HEK293 (cell line): ENCODE results near the gene SPATS1.
A peak's percentile ranks its signal among the peaks of the same experiment; 100 is the strongest.

ENCODE experiments used
- BCL11B ChIP-seq: fragments of 450-650 bp; formaldehyde crosslinking; IDR thresholded peaks from 2 replicates; pipeline ENCODE4 v1.5.1; 2016; ENCODE audit warnings: low read depth, missing biosample characterization, missing genetic modification characterization
- ELK4 ChIP-seq: IDR thresholded peaks from 2 replicates; pipeline ENCODE4 v1.6.1; 2011; ENCODE audit warnings: mild to moderate bottlenecking, low read depth, low read length, borderline replicate concordance
- INSM2 ChIP-seq: fragments of 450-650 bp; formaldehyde crosslinking; IDR thresholded peaks from 2 replicates; pipeline ENCODE4 v1.5.1; 2016; ENCODE audit warnings: missing biosample characterization, missing genetic modification characterization
- RBAK ChIP-seq: fragments of 450-650 bp; formaldehyde crosslinking; IDR thresholded peaks from 2 replicates; pipeline ENCODE4 v1.5.1; 2016; ENCODE audit warnings: missing biosample characterization, missing genetic modification characterization
- SCRT1 ChIP-seq: fragments of 450-650 bp; formaldehyde crosslinking; IDR thresholded peaks from 2 replicates; pipeline ENCODE4 v1.5.1; 2016; ENCODE audit warnings: missing biosample characterization, missing genetic modification characterization, borderline replicate concordance
- SP3 ChIP-seq: fragments of 450-650 bp; formaldehyde crosslinking; IDR thresholded peaks from 2 replicates; pipeline ENCODE4 v1.5.1; 2016; ENCODE audit warnings: missing biosample characterization, missing genetic modification characterization
- ZBTB26 ChIP-seq: fragments of 450-650 bp; formaldehyde crosslinking; optimal IDR thresholded peaks from 2 replicates; pipeline ENCODE3; 2016; ENCODE audit warnings: missing biosample characterization, mild to moderate bottlenecking, missing genetic modification characterization
- ZBTB44 ChIP-seq: fragments of 450-650 bp; IDR thresholded peaks from 2 replicates; pipeline ENCODE4 v1.5.1; 2018; ENCODE audit warnings: missing biosample characterization, mild to moderate bottlenecking, missing genetic modification characterization
- ZBTB6 ChIP-seq: fragments of 450-650 bp; formaldehyde crosslinking; IDR thresholded peaks from 2 replicates; pipeline ENCODE4 v1.5.1; 2017; ENCODE audit warnings: missing biosample characterization, missing genetic modification characterization
- ZNF112 ChIP-seq: fragments of 450-650 bp; formaldehyde crosslinking; IDR thresholded peaks from 2 replicates; pipeline ENCODE4 v1.5.0; 2017; ENCODE audit warnings: missing biosample characterization, missing genetic modification characterization
- ZNF169 ChIP-seq: fragments of 450-650 bp; formaldehyde crosslinking; IDR thresholded peaks from 2 replicates; pipeline ENCODE4 v1.5.1; 2016; ENCODE audit warnings: missing biosample characterization, missing genetic modification characterization
- ZNF18 ChIP-seq: fragments of 450-650 bp; formaldehyde crosslinking; IDR thresholded peaks from 2 replicates; pipeline ENCODE4 v1.5.1; 2016; ENCODE audit warnings: missing biosample characterization, missing genetic modification characterization
- ZNF26 ChIP-seq: fragments of 450-650 bp; formaldehyde crosslinking; IDR thresholded peaks from 2 replicates; pipeline ENCODE4 v1.5.1; 2016; ENCODE audit warnings: missing biosample characterization, missing genetic modification characterization
- ZNF280D ChIP-seq: fragments of 450-650 bp; formaldehyde crosslinking; IDR thresholded peaks from 2 replicates; pipeline ENCODE4 v1.5.1; 2016; ENCODE audit warnings: missing biosample characterization, missing genetic modification characterization
- ZNF324 ChIP-seq: fragments of 450-650 bp; formaldehyde crosslinking; IDR thresholded peaks from 2 replicates; pipeline ENCODE4 v1.5.1; 2016; ENCODE audit warnings: missing biosample characterization, missing genetic modification characterization
- ZNF335 ChIP-seq: fragments of 450-650 bp; formaldehyde crosslinking; conservative IDR thresholded peaks from 2 replicates; pipeline ENCODE4 v1.5.1; 2016; ENCODE audit warnings: missing biosample characterization, missing genetic modification characterization
- ZNF48 ChIP-seq: fragments of 450-650 bp; formaldehyde crosslinking; IDR thresholded peaks from 2 replicates; pipeline ENCODE4 v1.5.1; 2016; ENCODE audit warnings: missing biosample characterization, missing genetic modification characterization
- ZNF501 ChIP-seq: fragments of 450-650 bp; formaldehyde crosslinking; IDR thresholded peaks from 2 replicates; pipeline ENCODE4 v1.5.1; 2016; ENCODE audit warnings: missing biosample characterization, missing genetic modification characterization
- ZNF548 ChIP-seq: fragments of 450-650 bp; formaldehyde crosslinking; IDR thresholded peaks from 2 replicates; pipeline ENCODE4 v1.5.1; 2016; ENCODE audit warnings: missing biosample characterization, missing genetic modification characterization
- ZNF561 ChIP-seq: fragments of 450-650 bp; IDR thresholded peaks from 2 replicates; pipeline ENCODE4 v1.5.1; 2018; ENCODE audit warnings: missing biosample characterization, missing genetic modification characterization, borderline replicate concordance
- ZNF571 ChIP-seq: fragments of 450-650 bp; formaldehyde crosslinking; IDR thresholded peaks from 2 replicates; pipeline ENCODE4 v1.5.0; 2017; ENCODE audit warnings: missing biosample characterization, missing genetic modification characterization
- ZNF629 ChIP-seq: fragments of 450-650 bp; formaldehyde crosslinking; IDR thresholded peaks from 2 replicates; pipeline ENCODE4 v1.5.1; 2017; ENCODE audit warnings: missing biosample characterization, missing genetic modification characterization
- ZNF658 ChIP-seq: fragments of 450-650 bp; formaldehyde crosslinking; IDR thresholded peaks from 2 replicates; pipeline ENCODE4; 2016; ENCODE audit warnings: missing biosample characterization, missing genetic modification characterization
- ZNF670 ChIP-seq: fragments of 450-650 bp; formaldehyde crosslinking; IDR thresholded peaks from 2 replicates; pipeline ENCODE4 v1.5.1; 2016; ENCODE audit warnings: missing biosample characterization, missing genetic modification characterization, low read depth
- ZNF707 ChIP-seq: fragments of 450-650 bp; formaldehyde crosslinking; IDR thresholded peaks from 2 replicates; pipeline ENCODE4 v1.5.1; 2016; ENCODE audit warnings: missing biosample characterization, missing genetic modification characterization
- ZNF792 ChIP-seq: fragments of 450-650 bp; formaldehyde crosslinking; IDR thresholded peaks from 2 replicates; pipeline ENCODE4 v1.5.1; 2016; ENCODE audit warnings: missing biosample characterization, missing genetic modification characterization

The SPATS1 gene

GRCh38 chr6:44297063-44298038, 45.1 kb upstream of the SPATS1 start (continued):
- TF ChIP-seq ZNF280D (tag by site-specific recombination) = no peak
- no peak for TF ChIP-seq ZNF48 (tag by site-specific recombination)
- TF ChIP-seq ZNF571 (tag by site-specific recombination) = no peak
- no peak for TF ChIP-seq ZNF501 (tag by site-specific recombination)
- no peak for TF ChIP-seq ZNF26 (tag by site-specific recombination)
- peak; percentile 79 for TF ChIP-seq ZBTB26 (tag by site-specific recombination)
- TF ChIP-seq ZNF792 = no peak
- no peak for TF ChIP-seq BCL11B (tag by site-specific recombination)
- TF ChIP-seq SP3 = no peak
- TF ChIP-seq RBAK = no peak
- TF ChIP-seq ZNF561 = peak; percentile 46; the same call in 1 of the 2 replicates
- TF ChIP-seq ZNF112 = no peak
- TF ChIP-seq ZBTB44 (tag by site-specific recombination) = no peak
- TF ChIP-seq ZNF169 = no peak
- TF ChIP-seq ZBTB6 (tag by site-specific recombination) = no peak
- TF ChIP-seq ZNF670 (tag by site-specific recombination) = no peak
- no peak for TF ChIP-seq SCRT1 (tag by site-specific recombination)
- no peak for TF ChIP-seq ZNF18 (tag by site-specific recombination)
- no peak for TF ChIP-seq ZNF548 (tag by site-specific recombination)
- TF ChIP-seq ZNF335 (tag by site-specific recombination) = 0 out of 2 replicates have a peak, but pooled peaks have one; percentile 11
- no peak for TF ChIP-seq ZNF629 (tag by site-specific recombination)
- TF ChIP-seq ZNF707 (tag by site-specific recombination) = no peak
- TF ChIP-seq ZNF658 (tag by site-specific recombination) = no peak
- no peak for TF ChIP-seq ELK4
- TF ChIP-seq INSM2 = no peak
- TF ChIP-seq ZNF324 (tag by site-specific recombination) = no peak
